Measurements from ENCODE around the gene EIF6. TPM values are rescaled to one million over a fixed set of nuclear protein-coding genes. Genes with fewer than 3 reads are reported as not detected.

Gene EIF6
- total and polyA plus RNA-seq, 7 donors: 61.9 to 289 (median 71.3) TPM

DNA sequence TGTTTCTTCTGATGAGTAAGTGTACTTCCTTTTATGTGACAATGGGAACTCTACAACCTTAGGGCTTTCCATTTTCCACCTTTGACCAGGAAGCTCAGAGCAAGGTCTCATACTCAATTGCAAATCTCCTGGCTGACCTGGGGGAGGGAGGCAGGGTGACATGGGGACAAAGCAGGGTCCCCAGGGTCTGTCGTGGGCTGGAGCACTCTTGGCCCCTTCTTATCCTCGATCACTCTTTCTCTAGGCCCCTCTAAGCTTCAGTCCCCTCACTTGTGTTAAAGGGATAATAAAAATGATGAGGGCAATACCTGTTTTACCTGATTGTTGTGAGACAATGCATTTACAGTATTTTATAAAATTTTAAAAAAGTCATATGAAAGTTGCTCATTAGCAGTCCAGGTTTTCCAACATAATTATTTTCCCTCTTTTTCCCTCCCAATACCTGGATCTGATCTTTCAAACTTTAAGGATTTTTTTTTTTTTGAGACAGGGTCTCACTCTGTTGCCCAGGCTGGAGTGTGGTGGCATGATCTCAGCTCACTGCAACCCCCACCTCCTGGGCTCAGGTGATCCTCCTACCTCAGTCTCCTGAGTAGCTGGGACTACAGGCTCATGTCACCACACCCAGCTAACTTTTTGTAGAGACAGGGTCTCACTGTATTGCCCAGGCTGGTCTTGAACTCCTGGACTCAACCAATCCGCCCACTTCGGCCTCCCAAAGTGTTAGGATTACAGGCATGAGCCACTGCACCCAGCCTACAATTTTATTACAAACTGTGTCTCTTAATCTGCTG is 16.1 kb upstream of the EIF6 start:
- Histone ChIP-seq H3K4me3 (no peak overlapping the region), H3K27ac (no peak overlapping the region), H3K27me3 (no peaks in the 10 kb centered on the region), H3K36me3 (no peaks in the 10 kb centered on the region), H3K4me1 (peaks cover 0 to 34% (median 30%) of the 10 kb centered on the region in 4 donors), H3K9me3 (no peaks in the 10 kb centered on the region)
- intact Hi-C loops (cut with DNase I): no loop called here
- WGBS, 2 donors: 88 to 90% methylated on average over 4 of the region's 4 CpGs
- DNase-seq: no peak
- TF ChIP-seq, protein P1, sequence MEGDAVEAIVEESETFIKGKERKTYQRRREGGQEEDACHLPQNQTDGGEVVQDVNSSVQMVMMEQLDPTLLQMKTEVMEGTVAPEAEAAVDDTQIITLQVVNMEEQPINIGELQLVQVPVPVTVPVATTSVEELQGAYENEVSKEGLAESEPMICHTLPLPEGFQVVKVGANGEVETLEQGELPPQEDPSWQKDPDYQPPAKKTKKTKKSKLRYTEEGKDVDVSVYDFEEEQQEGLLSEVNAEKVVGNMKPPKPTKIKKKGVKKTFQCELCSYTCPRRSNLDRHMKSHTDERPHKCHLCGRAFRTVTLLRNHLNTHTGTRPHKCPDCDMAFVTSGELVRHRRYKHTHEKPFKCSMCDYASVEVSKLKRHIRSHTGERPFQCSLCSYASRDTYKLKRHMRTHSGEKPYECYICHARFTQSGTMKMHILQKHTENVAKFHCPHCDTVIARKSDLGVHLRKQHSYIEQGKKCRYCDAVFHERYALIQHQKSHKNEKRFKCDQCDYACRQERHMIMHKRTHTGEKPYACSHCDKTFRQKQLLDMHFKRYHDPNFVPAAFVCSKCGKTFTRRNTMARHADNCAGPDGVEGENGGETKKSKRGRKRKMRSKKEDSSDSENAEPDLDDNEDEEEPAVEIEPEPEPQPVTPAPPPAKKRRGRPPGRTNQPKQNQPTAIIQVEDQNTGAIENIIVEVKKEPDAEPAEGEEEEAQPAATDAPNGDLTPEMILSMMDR (IDR thresholded peaks at IDR 0.05): no peak
- TF ChIP-seq POLR2A (IDR thresholded peaks at IDR 0.05): no peak
- no peak for TF ChIP-seq EP300 (IDR thresholded peaks at IDR 0.05)
- TF ChIP-seq POLR2AphosphoS5 (IDR thresholded peaks at IDR 0.05): no peak

DNA sequence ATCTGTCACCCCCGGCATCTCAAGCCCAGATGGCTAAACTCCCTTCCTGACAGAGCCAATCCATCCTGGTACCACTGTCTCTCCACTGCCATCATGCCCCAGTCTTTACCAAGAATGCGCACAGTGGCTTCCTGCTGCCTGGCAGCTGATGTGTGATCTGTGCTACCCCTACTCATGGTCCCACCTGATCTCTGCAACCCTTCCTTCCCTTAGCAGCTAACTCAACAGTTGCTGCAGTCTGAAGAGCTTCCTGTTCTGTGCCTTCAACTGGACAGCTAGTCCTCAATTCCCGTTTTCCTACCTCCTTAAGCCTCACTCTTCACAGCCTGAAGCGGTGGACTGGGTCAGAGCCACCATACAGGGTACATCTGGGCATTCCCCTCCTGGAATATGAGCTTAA is 15.2 kb upstream of the EIF6 start:
- intact Hi-C loops (cut with DNase I): no loop called here
- Histone ChIP-seq H3K27ac (no peak overlapping the region), H3K4me3 (no peak overlapping the region), H3K4me1 (peaks cover 0 to 28% (median 23%) of the 10 kb centered on the region in 4 donors), H3K27me3 (no peaks in the 10 kb centered on the region), H3K9me3 (no peaks in the 10 kb centered on the region), H3K36me3 (no peaks in the 10 kb centered on the region)
- DNase-seq: no peak
- 79 to 89% methylated on average over 4 of the region's 4 CpGs for WGBS, 2 donors
- no peak for TF ChIP-seq EP300 (IDR thresholded peaks at IDR 0.05)
- TF ChIP-seq POLR2AphosphoS5 (IDR thresholded peaks at IDR 0.05): no peak
- TF ChIP-seq POLR2A (IDR thresholded peaks at IDR 0.05): no peak
- TF ChIP-seq, protein P1 (IDR thresholded peaks at IDR 0.05): no peak

DNA sequence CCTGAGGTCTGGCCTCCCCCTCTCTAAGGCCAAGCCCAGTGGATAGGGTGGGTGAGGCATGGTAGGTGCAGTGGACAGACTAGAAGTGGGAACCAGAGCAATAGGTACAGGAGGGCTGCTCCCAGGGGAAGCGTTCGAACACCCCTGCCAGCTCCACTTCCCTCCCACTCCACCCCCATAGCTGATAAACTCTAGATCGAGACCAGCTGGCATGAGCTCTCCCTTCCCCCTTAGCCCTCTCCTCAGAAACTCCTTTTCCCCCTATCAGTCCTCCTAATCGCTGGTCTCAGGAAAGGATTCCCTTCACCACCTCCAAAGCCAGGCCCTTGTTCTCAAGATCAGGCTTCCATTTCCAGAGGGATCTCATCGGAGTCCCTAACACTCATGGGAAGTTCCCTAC is 13.7 kb upstream of the EIF6 start:
- H3K27ac ChIP-seq: no peak overlapping the region
- DNase-seq: no peak
- WGBS, 2 donors: 75 to 83% methylated on average over 5 of the region's 5 CpGs
- H3K4me3 ChIP-seq: no peak overlapping the region
- peaks cover 0 to 17% (median 13%) of the 10 kb centered on the region in 4 donors for H3K4me1 ChIP-seq
- intact Hi-C loops (cut with DNase I): no loop called here
- TF ChIP-seq, protein P1 (IDR thresholded peaks at IDR 0.05): no peak
- no peak for TF ChIP-seq POLR2AphosphoS5 (IDR thresholded peaks at IDR 0.05)
- TF ChIP-seq POLR2A (IDR thresholded peaks at IDR 0.05): no peak
- no peak for TF ChIP-seq EP300 (IDR thresholded peaks at IDR 0.05)
- no peaks in the 10 kb centered on the region for H3K36me3 ChIP-seq
- H3K9me3 ChIP-seq: no peaks in the 10 kb centered on the region
- no peaks in the 10 kb centered on the region for H3K27me3 ChIP-seq

DNA sequence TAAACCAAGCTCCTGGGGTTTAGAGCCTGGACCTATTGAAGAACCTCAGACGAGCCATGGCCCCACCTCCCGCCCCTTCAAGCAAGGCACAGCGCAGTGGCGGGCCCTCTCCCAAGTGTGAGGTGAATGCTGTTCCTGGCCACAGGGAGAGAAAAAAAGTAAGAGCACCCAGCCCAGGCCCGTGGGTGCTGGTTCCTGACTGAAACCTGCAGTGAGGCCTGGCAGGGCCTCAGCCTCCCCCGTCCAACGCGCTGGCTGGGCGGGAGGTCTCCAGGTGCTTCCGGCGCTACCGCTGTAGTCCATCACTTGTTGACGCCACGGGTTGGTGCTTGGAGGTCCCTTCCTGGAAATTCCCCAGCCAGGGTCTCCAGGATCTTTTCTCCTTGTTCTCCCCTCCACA is 13.2 kb upstream of the EIF6 start:
- no peak for DNase-seq
- no peaks in the 10 kb centered on the region for H3K36me3 ChIP-seq
- 93% methylated on average over 14 of the region's 14 CpGs for WGBS, 2 donors

More for the DNA sequence above, 13.2 kb upstream of the EIF6 start:
- H3K27ac ChIP-seq: no peak overlapping the region
- H3K4me3 ChIP-seq: no peak overlapping the region
- no peaks in the 10 kb centered on the region for H3K27me3 ChIP-seq
- intact Hi-C loops (cut with DNase I): no loop called here
- no peaks in the 10 kb centered on the region for H3K9me3 ChIP-seq
- H3K4me1 ChIP-seq: peaks cover 0 to 12% (median 7%) of the 10 kb centered on the region in 4 donors
- TF ChIP-seq EP300 (IDR thresholded peaks at IDR 0.05) (no peak), POLR2AphosphoS5 (IDR thresholded peaks at IDR 0.05) (no peak), POLR2A (IDR thresholded peaks at IDR 0.05) (no peak)
- TF ChIP-seq, protein P1 (IDR thresholded peaks at IDR 0.05): no peak

All from sigmoid colon (tissue), 7 donors.